H1 (cell line): ENCODE results near the gene BNC2. TPM values are rescaled to one million over a fixed set of nuclear protein-coding genes. Genes with fewer than 3 reads are reported as not detected.

Source experiments
- CTCF ChIA-PET: fragments of 300-600 bp; sonication (Branson Sonifier 250); formaldehyde crosslinking; loops from one replicate; lab custom pipeline; 2021; ENCODE audit not compliant: partially characterized antibody; lab: Charles Lee
- POLR2A ChIA-PET: fragments of 300-600 bp; sonication (Branson Sonifier 250); formaldehyde crosslinking; loops from one replicate; lab custom pipeline; 2021; ENCODE audit warnings: inconsistent platforms; ENCODE audit not compliant: partially characterized antibody; lab: Charles Lee
- DNase-seq, 2 experiments: peaks; one replicate each; pipeline versions ENCODE4 v3.0.0 to v3.0.0-alpha.2; 2010 to 2022; ENCODE audit warnings: low spot score in 2 of 2, low read depth in 1 of 2, mixed read lengths in 1 of 2
- FAIRE-seq: peaks from 2 replicates; lab custom pipeline; 2011; peaks lifted over from hg19 to GRCh38; lab: Jason Lieb, UNC
- H2AFZ ChIP-seq: 2 replicates; pipeline ENCODE4 v1.8.1; 2012; ENCODE audit warnings: low read length, inconsistent platforms
- H2AK5ac ChIP-seq: 2 replicates; pipeline ENCODE4 v1.6.1; 2013; ENCODE audit warnings: low read depth, low read length
- H2BK120ac ChIP-seq: replicated peaks from 2 replicates; pipeline ENCODE3; 2013; ENCODE audit warnings: low read depth, low read length, inconsistent platforms
- H2BK12ac ChIP-seq: 2 replicates; pipeline ENCODE4 v1.6.1; 2013; ENCODE audit warnings: low read depth, low read length
- H2BK15ac ChIP-seq: 2 replicates; pipeline ENCODE4 v1.6.1; 2013; ENCODE audit warnings: low read length
- H2BK20ac ChIP-seq: 2 replicates; pipeline ENCODE4 v1.6.1; 2013; ENCODE audit warnings: low read length
- H2BK5ac ChIP-seq: 2 replicates; pipeline ENCODE4 v1.6.1; 2013; ENCODE audit warnings: low read depth, low read length
- H3K14ac ChIP-seq: 2 replicates; pipeline ENCODE4 v1.6.1; 2013; ENCODE audit warnings: inconsistent platforms; ENCODE audit not compliant: insufficient read length
- H3K18ac ChIP-seq: 2 replicates; pipeline ENCODE4 v1.6.1; 2013; ENCODE audit warnings: low read length; ENCODE audit errors: extremely low read depth
- H3K23ac ChIP-seq: 2 replicates; pipeline ENCODE4 v1.6.1; 2013; ENCODE audit warnings: inconsistent platforms; ENCODE audit not compliant: insufficient read length
- H3K23me2 ChIP-seq: 2 replicates; pipeline ENCODE4 v1.6.1; 2013; ENCODE audit warnings: low read depth, low read length
- H3K27ac ChIP-seq: 2 replicates; pipeline ENCODE4 v1.6.1; 2011; ENCODE audit warnings: low read depth, low read length, inconsistent platforms
- H3K27me3 ChIP-seq, 4 experiments: replicated peaks in 1 of 4; 1 replicate in 1 of 4; 2 replicates in 3 of 4; pipeline versions ENCODE4 v1.6.1 to v1.8.1; 2011 to 2013; ENCODE audit warnings: low read length in 3 of 4, mild to moderate bottlenecking in 3 of 4, inconsistent platforms in 2 of 4, mixed read lengths in 2 of 4, moderate library complexity in 1 of 4; ENCODE audit not compliant: control insufficient read depth in 3 of 4, insufficient read depth in 3 of 4; ENCODE audit errors: extremely low read depth in 1 of 4
- H3K36me3 ChIP-seq, 4 experiments: 2 replicates each; pipeline versions ENCODE4 v1.6.1 to v1.8.1; 2011 to 2013; ENCODE audit warnings: mild to moderate bottlenecking in 4 of 4, low read length in 3 of 4, moderate library complexity in 2 of 4, control low read depth in 1 of 4, inconsistent platforms in 1 of 4; ENCODE audit not compliant: insufficient read depth in 4 of 4, control insufficient read depth in 2 of 4
- H3K4ac ChIP-seq: replicated peaks from 2 replicates; pipeline ENCODE3; 2013; ENCODE audit warnings: low read length, low read depth, mixed read lengths, inconsistent platforms; ENCODE audit not compliant: insufficient read length
- H3K4me1 ChIP-seq, 4 experiments: replicated peaks in 1 of 4; 1 replicate in 1 of 4; 2 replicates in 3 of 4; pipeline versions ENCODE4 v1.6.1 to v1.8.1; 2011 to 2013; ENCODE audit warnings: low read length in 3 of 4, inconsistent platforms in 2 of 4, mixed read lengths in 1 of 4; ENCODE audit not compliant: insufficient read depth in 4 of 4, control insufficient read depth in 3 of 4
- H3K4me2 ChIP-seq, 2 experiments: 2 replicates each; pipeline versions ENCODE4 v1.6.1 to v1.8.1; 2011 to 2013; ENCODE audit warnings: low read depth in 2 of 2, low read length in 2 of 2, control low read depth in 1 of 2, inconsistent platforms in 1 of 2, mild to moderate bottlenecking in 1 of 2; ENCODE audit not compliant: insufficient read depth in 1 of 2
- H3K4me3 ChIP-seq, 4 experiments: fragments of 200-600, 300-600 bp in 1 of 4; sonication (generic), shearing (Covaris generic), sonication (Bioruptor Twin) in 1 of 4; 2 replicates each; pipeline versions ENCODE4 v1.5.1 to v1.8.1; 2011 to 2016; ENCODE audit warnings: low read length in 4 of 4, low read depth in 3 of 4, control low read depth in 2 of 4, inconsistent platforms in 2 of 4, mild to moderate bottlenecking in 2 of 4, mixed read lengths in 1 of 4, moderate library complexity in 1 of 4; ENCODE audit not compliant: insufficient read depth in 2 of 4; ENCODE audit errors: extremely low read depth in 1 of 4
- H3K56ac ChIP-seq: replicated peaks from 2 replicates; pipeline ENCODE3; 2013; ENCODE audit warnings: low read depth, mild to moderate bottlenecking, mixed read lengths, low read length, inconsistent platforms; ENCODE audit not compliant: insufficient read length
- H3K79me1 ChIP-seq: 2 replicates; pipeline ENCODE4 v1.6.1; 2013; ENCODE audit warnings: low read depth, low read length, control low read depth
- H3K79me2 ChIP-seq, 2 experiments: 2 replicates each; pipeline versions ENCODE4 v1.6.1 to v1.8.1; 2012 to 2013; ENCODE audit warnings: low read length in 2 of 2, mild to moderate bottlenecking in 2 of 2, inconsistent platforms in 1 of 2; ENCODE audit not compliant: insufficient read depth in 2 of 2, control insufficient read depth in 1 of 2
- H3K9ac ChIP-seq, 4 experiments: replicated peaks in 1 of 4; 1 replicate in 1 of 4; 2 replicates in 3 of 4; pipeline versions ENCODE4 v1.6.1 to v1.8.1; 2011 to 2013; ENCODE audit warnings: low read depth in 3 of 4, low read length in 3 of 4, control low read depth in 2 of 4, mild to moderate bottlenecking in 2 of 4, moderate library complexity in 2 of 4, inconsistent platforms in 1 of 4; ENCODE audit errors: extremely low read depth in 1 of 4
- H3K9me3 ChIP-seq, 2 experiments: 2 replicates each; pipeline versions ENCODE4 v1.6.1 to v1.8.1; 2012 to 2013; ENCODE audit warnings: mild to moderate bottlenecking in 2 of 2, moderate library complexity in 2 of 2, control low read depth in 1 of 2, inconsistent platforms in 1 of 2, low read depth in 1 of 2, low read length in 1 of 2, mixed read lengths in 1 of 2; ENCODE audit not compliant: insufficient read depth in 2 of 2
- H4K20me1 ChIP-seq, 2 experiments: replicated peaks in 1 of 2; 2 replicates each; pipeline versions ENCODE3 to v1.8.1; 2011 to 2013; ENCODE audit warnings: inconsistent platforms in 2 of 2, low read length in 2 of 2, mild to moderate bottlenecking in 1 of 2; ENCODE audit not compliant: insufficient read depth in 2 of 2, control insufficient read depth in 1 of 2
- H4K5ac ChIP-seq: 2 replicates; pipeline ENCODE4 v1.6.1; 2013; ENCODE audit warnings: low read length, low read depth, mixed read lengths, inconsistent platforms; ENCODE audit not compliant: insufficient read length
- H4K8ac ChIP-seq: 2 replicates; pipeline ENCODE4 v1.8.0; 2013; ENCODE audit warnings: mild to moderate bottlenecking, moderate library complexity, low read length, inconsistent platforms; ENCODE audit not compliant: insufficient read depth; ENCODE audit errors: extremely low read depth
- H4K91ac ChIP-seq: replicated peaks from 2 replicates; pipeline ENCODE3; 2013; ENCODE audit warnings: low read length, mixed read lengths, inconsistent platforms; ENCODE audit not compliant: insufficient read length
- ATF3 ChIP-seq: IDR thresholded peaks from 2 replicates; pipeline ENCODE4 v1.6.1; 2011; ENCODE audit warnings: low read depth, mild to moderate bottlenecking, low read length; ENCODE audit not compliant: insufficient read depth
- KDM5A ChIP-seq: fragments of 200-600 bp; IDR thresholded peaks from 2 replicates; pipeline ENCODE4 v1.7.1; 2012; ENCODE audit warnings: mild to moderate bottlenecking, low read length, inconsistent platforms, mixed read lengths
- PHF8 ChIP-seq: fragments of 200-600 bp; sonication (generic); conservative IDR thresholded peaks from 2 replicates; pipeline ENCODE4 v1.7.1; 2012; ENCODE audit warnings: low read depth, mild to moderate bottlenecking, inconsistent platforms, low read length, moderate library complexity
- RAD21 ChIP-seq, 2 experiments: IDR thresholded peaks in 1 of 2; conservative IDR thresholded peaks in 1 of 2; 2 replicates each; pipeline ENCODE4 v1.6.1; 2011; ENCODE audit warnings: low read depth in 2 of 2, low read length in 2 of 2, improper control_type of control experiment in 1 of 2, inconsistent platforms in 1 of 2, mild to moderate bottlenecking in 1 of 2, moderate library complexity in 1 of 2
- RBBP5 ChIP-seq: IDR thresholded peaks from 2 replicates; pipeline ENCODE4 v1.7.1; 2012; ENCODE audit warnings: low read depth, mild to moderate bottlenecking, inconsistent platforms, low read length, moderate library complexity, borderline replicate concordance
- SP2 ChIP-seq: IDR thresholded peaks from 2 replicates; pipeline ENCODE4 v1.6.1; 2012; ENCODE audit warnings: mild to moderate bottlenecking, low read length, inconsistent platforms
- TAF1 ChIP-seq: IDR thresholded peaks from 2 replicates; pipeline ENCODE4 v1.6.1; 2011; ENCODE audit warnings: mild to moderate bottlenecking, low read depth, low read length
- TBP ChIP-seq: IDR thresholded peaks from 2 replicates; pipeline ENCODE4 v1.6.1; 2011; ENCODE audit warnings: low read depth, low read length, improper control_type of control experiment
- TEAD4 ChIP-seq: IDR thresholded peaks from 2 replicates; pipeline ENCODE4 v1.6.1; 2012; ENCODE audit warnings: low read depth, low read length, inconsistent platforms, mixed read lengths
- WGBS, 2 experiments: shearing (Covaris generic) in 1 of 2; methylation state at CpG; one replicate each; pipeline versions ENCODE4 v1.1.6 to v1.1.7; 2013 to 2015; ENCODE audit warnings: low lambda C conversion rate in 2 of 2, mixed read lengths in 2 of 2, inconsistent platforms in 1 of 2, low coverage in 1 of 2, missing lambda C conversion rate in 1 of 2; ENCODE audit not compliant: insufficient replicate concordance in 2 of 2, insufficient coverage in 1 of 2, insufficient read length in 1 of 2; ENCODE audit errors: extremely low coverage in 1 of 2, missing lambda C conversion rate in 1 of 2; 5-methylcytosine and 5-hydroxymethylcytosine counted together
- polyA plus RNA-seq, 7 experiments: library from polyadenylated mRNA; depleted of rRNA in 3 of 7; stranded (reverse) in 5 of 7; unstranded in 2 of 7; fragments of >200 nt in 5 of 7; fragments of 200-250 nt in 2 of 7; gene quantifications; 1 replicate in 5 of 7; 2 replicates in 1 of 7; 4 replicates in 1 of 7; pipeline versions ENCODE4 v1.2.1 to v1.2.3, GENCODE V29; 2011 to 2013; ENCODE audit warnings: missing spikeins in 2 of 7, mixed read lengths in 2 of 7
- total RNA-seq: library from RNA; stranded (reverse); fragmentation: NEBNext Ultra II Directional; extraction: Animal tissue kit (Norgen Biotek cat#: 25700); gene quantifications from 2 replicates; pipeline ENCODE4 v1.2.1, GENCODE V29; 2021
- TF ChIP-seq, protein P1 (sequence below), 3 experiments: IDR thresholded peaks; 1 replicate in 2 of 3; 2 replicates in 1 of 3; pipeline versions ENCODE4 v1.5.1 to v1.6.1; 2011; ENCODE audit warnings: low read length in 3 of 3, mild to moderate bottlenecking in 3 of 3, inconsistent platforms in 2 of 3, low read depth in 1 of 3, moderate library complexity in 1 of 3; ENCODE audit not compliant: insufficient read depth in 1 of 3; ENCODE audit errors: control extremely low read depth in 1 of 3

Gene BNC2
- total and polyA plus RNA-seq, 2 of the 8 experiments (the other 6 are each of a cell fraction or from before 2014, with no cell fraction given), result 16.0 to 26.8 TPM

DNA sequence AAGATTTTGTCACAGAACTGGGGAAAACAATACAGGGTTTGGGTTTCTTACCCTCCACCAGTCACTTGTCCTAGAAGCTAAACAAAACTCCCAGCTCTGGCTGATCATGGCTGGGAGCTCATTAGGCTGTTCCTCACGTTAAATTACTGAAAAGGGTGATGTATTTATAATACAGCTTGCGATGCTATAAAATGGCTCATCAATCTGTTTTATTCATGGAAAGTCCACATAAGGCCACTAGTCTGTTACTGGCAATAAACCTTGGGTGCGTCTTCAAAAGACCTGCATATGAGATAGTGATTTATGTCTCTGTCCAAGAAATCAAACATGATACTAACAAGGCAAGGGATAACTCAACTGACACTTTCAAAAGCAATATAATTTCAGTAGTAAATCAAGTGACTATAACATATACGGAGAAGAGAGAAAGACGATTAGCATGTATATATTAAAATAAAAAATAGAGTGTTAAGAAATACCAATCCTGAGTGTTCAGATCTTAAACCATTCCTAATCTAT lies 219.0 kb downstream of the BNC2 start:
- Histone ChIP-seq H3K4me2 (no peak overlapping the region), H3K56ac (no peak overlapping the region), H3K4me1 (peaks cover 5 to 25% (median 19%) of the 10 kb centered on the region in 4 experiments; a peak in 5 of 7 replicates), H4K91ac (no peak overlapping the region), H3K9me3 (no peaks in the 10 kb centered on the region), H3K4me3 (no peak overlapping the region), H2BK12ac (no peak overlapping the region), H3K14ac (no peak overlapping the region), H3K18ac (no peak overlapping the region), H2BK15ac (no peak overlapping the region), H3K9ac (no peak overlapping the region), H3K27ac (no peak overlapping the region), H3K4ac (no peak overlapping the region), H3K36me3 (no peaks in the 10 kb centered on the region), H3K79me2 (peaks cover 0 to 11% of the 10 kb centered on the region in 2 experiments; a peak in 3 of 4 replicates), H3K23me2 (peaks cover 3% of the 10 kb centered on the region; the same call in 1 of the 2 replicates), H4K20me1 (no peaks in the 10 kb centered on the region), H4K8ac (no peak overlapping the region), H4K5ac (no peak overlapping the region), H2AFZ (no peak overlapping the region), H2BK20ac (no peak overlapping the region), H3K23ac (no peak overlapping the region), H2BK120ac (no peak overlapping the region), H2BK5ac (no peak overlapping the region), H2AK5ac (no peak overlapping the region), H3K27me3 (no peaks in the 10 kb centered on the region), H3K79me1 (no peaks in the 10 kb centered on the region)
- WGBS, 2 experiments, result 86% methylated on average over 5 of the region's 5 CpGs; no CpG with 5 or more reads in 1 of the 2 experiments
- DNase-seq, result no peak
- ChIA-PET POLR2A (no interaction called here), CTCF (interaction anchor here (1.0 to 2.9 kb wide), 3 partner anchors 11 to 91 kb away, joined by 3 to 12 read pairs (median 3); no protein-coding TSS in a partner anchor)
- FAIRE-seq, result no peak
- no peak for TF ChIP-seq PHF8
- no peak for TF ChIP-seq ATF3
- no peak for TF ChIP-seq KDM5A
- TF ChIP-seq RAD21 (IDR thresholded peaks at IDR 0.05 in 1 of 2, conservative IDR thresholded peaks at IDR 0.05 in 1 of 2; ENCODE audit: low read depth in 2 of 2, low read length in 2 of 2), result no peak
- TF ChIP-seq, protein P1, sequence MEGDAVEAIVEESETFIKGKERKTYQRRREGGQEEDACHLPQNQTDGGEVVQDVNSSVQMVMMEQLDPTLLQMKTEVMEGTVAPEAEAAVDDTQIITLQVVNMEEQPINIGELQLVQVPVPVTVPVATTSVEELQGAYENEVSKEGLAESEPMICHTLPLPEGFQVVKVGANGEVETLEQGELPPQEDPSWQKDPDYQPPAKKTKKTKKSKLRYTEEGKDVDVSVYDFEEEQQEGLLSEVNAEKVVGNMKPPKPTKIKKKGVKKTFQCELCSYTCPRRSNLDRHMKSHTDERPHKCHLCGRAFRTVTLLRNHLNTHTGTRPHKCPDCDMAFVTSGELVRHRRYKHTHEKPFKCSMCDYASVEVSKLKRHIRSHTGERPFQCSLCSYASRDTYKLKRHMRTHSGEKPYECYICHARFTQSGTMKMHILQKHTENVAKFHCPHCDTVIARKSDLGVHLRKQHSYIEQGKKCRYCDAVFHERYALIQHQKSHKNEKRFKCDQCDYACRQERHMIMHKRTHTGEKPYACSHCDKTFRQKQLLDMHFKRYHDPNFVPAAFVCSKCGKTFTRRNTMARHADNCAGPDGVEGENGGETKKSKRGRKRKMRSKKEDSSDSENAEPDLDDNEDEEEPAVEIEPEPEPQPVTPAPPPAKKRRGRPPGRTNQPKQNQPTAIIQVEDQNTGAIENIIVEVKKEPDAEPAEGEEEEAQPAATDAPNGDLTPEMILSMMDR (IDR thresholded peaks at IDR 0.05; ENCODE audit: control extremely low read depth in 1 of 3, insufficient read depth in 1 of 3, low read depth in 1 of 3, low read length in 3 of 3), result no peak
- TF ChIP-seq SP2, result no peak
- TF ChIP-seq RBBP5, result no peak
- TF ChIP-seq TEAD4, result no peak
- TF ChIP-seq TBP, result no peak
- no peak for TF ChIP-seq TAF1
